Central memory CD8-positive, alpha-beta T cell (primary cell): ENCODE results near the gene GPR18.
"Not testable (repeated sequence)": the region's sequence is repeated elsewhere in the genome, so short reads cannot be mapped to it uniquely, and the experiment has no call there.

Experiments
- ATAC-seq: fragments of 150-1000 bp; cut with Tn5 transposase; replicated peaks from 2 replicates; pipeline ENCODE4 v1.10.0; 2022; ENCODE audit warnings: mild to moderate bottlenecking, moderate FRiP score, moderate number of reproducible peaks; ENCODE audit not compliant: poor library complexity, severe bottlenecking; ENCODE audit errors: extremely low read depth
- DNase-seq, 2 donors: peaks; one replicate each; pipeline ENCODE4 v3.0.0; 2021; ENCODE audit warnings: low spot score in 2 of 2
- H3K27ac Mint-ChIP-seq: one replicate; pipeline ENCODE4 v1.8.0; 2022; ENCODE audit warnings: low read depth, mild to moderate bottlenecking, moderate library complexity, mixed read lengths
- H3K27me3 Mint-ChIP-seq: one replicate; pipeline ENCODE4 v1.8.0; 2022; ENCODE audit warnings: mixed read lengths
- H3K36me3 Mint-ChIP-seq: one replicate; pipeline ENCODE4 v1.8.0; 2022; ENCODE audit warnings: mild to moderate bottlenecking, moderate library complexity, mixed read lengths; ENCODE audit not compliant: insufficient read depth
- H3K4me1 Mint-ChIP-seq: one replicate; pipeline ENCODE4 v1.8.0; 2022; ENCODE audit warnings: mixed read lengths
- H3K4me3 Mint-ChIP-seq: one replicate; pipeline ENCODE4 v1.8.0; 2022; ENCODE audit warnings: mild to moderate bottlenecking, moderate library complexity, mixed read lengths
- H3K9me3 Mint-ChIP-seq: one replicate; pipeline ENCODE4 v1.8.0; 2022; ENCODE audit warnings: mixed read lengths

The GPR18 gene

GRCh38 chr13:99220199-99220935 is 37.8 kb downstream of the GPR18 start:
- Mint-ChIP-seq H3K27ac (no peak overlapping the region), H3K4me3 (peak overlapping the region; percentile 44), H3K9me3 (no peaks in the 10 kb centered on the region), H3K4me1 (peaks cover 86% of the 10 kb centered on the region), H3K36me3 (peaks cover 11% of the 10 kb centered on the region), H3K27me3 (no peaks in the 10 kb centered on the region)
- ATAC-seq (peak; percentile 17), DNase-seq (no peak)

- ATAC-seq (peak; percentile 88), DNase-seq (peak in 1 of 2 donors; percentile 73)
- Mint-ChIP-seq H3K36me3 (peaks cover 15% of the 10 kb centered on the region), H3K27ac (peak overlapping the region; percentile 92), H3K27me3 (no peaks in the 10 kb centered on the region), H3K9me3 (no peaks in the 10 kb centered on the region), H3K4me3 (peak overlapping the region; percentile 72), H3K4me1 (peaks cover 86% of the 10 kb centered on the region)
Measured at GRCh38 chr13:99218969-99219368, 39.2 kb downstream of the GPR18 start.

- peaks cover 16% of the 10 kb centered on the region for H3K36me3 Mint-ChIP-seq
- H3K27me3 Mint-ChIP-seq = no peaks in the 10 kb centered on the region
- H3K27ac Mint-ChIP-seq = peak overlapping the region; percentile 92
- ATAC-seq (no peak), DNase-seq (no peak)
- H3K4me1 Mint-ChIP-seq = peaks cover 83% of the 10 kb centered on the region
- no peaks in the 10 kb centered on the region for H3K9me3 Mint-ChIP-seq
- H3K4me3 Mint-ChIP-seq = peak overlapping the region; percentile 72
Measured at GRCh38 chr13:99218545-99218944, 39.6 kb downstream of the GPR18 start.

GRCh38 chr13:99218126-99218525 is 40.1 kb downstream of the GPR18 start:
- no peak for DNase-seq
- no peak for ATAC-seq
- Mint-ChIP-seq H3K36me3 (peaks cover 18% of the 10 kb centered on the region), H3K9me3 (no peaks in the 10 kb centered on the region), H3K27me3 (no peaks in the 10 kb centered on the region), H3K4me3 (peak overlapping the region; percentile 72), H3K4me1 (peaks cover 79% of the 10 kb centered on the region), H3K27ac (peak overlapping the region; percentile 92)

- no peak for DNase-seq
Measured at GRCh38 chr13:99217461-99218110, 40.6 kb downstream of the GPR18 start.

GRCh38 chr13:99215184-99215830 is 42.9 kb downstream of the GPR18 start:
- DNase-seq = peak; percentile 35 to 63
- peak overlapping the region; percentile 84 for H3K4me3 Mint-ChIP-seq
- H3K36me3 Mint-ChIP-seq = peaks cover 21% of the 10 kb centered on the region
- peaks cover 64% of the 10 kb centered on the region for H3K4me1 Mint-ChIP-seq
- ATAC-seq = peak; percentile 72
- no peaks in the 10 kb centered on the region for H3K27me3 Mint-ChIP-seq
- H3K27ac Mint-ChIP-seq = peak overlapping the region; percentile 89
- no peaks in the 10 kb centered on the region for H3K9me3 Mint-ChIP-seq

More at GRCh38 chr13:99217461-99218110, 40.6 kb downstream of the GPR18 start:
- H3K36me3 Mint-ChIP-seq = peaks cover 18% of the 10 kb centered on the region
- H3K9me3 Mint-ChIP-seq = no peaks in the 10 kb centered on the region
- H3K4me3 Mint-ChIP-seq = peak overlapping the region; percentile 72
- H3K27me3 Mint-ChIP-seq = no peaks in the 10 kb centered on the region
- H3K4me1 Mint-ChIP-seq = peaks cover 74% of the 10 kb centered on the region
- no peak for ATAC-seq
- peak overlapping the region; percentile 92 for H3K27ac Mint-ChIP-seq

GRCh38 chr13:99214731-99215130 is 43.4 kb downstream of the GPR18 start:
- Mint-ChIP-seq H3K4me3 (peak overlapping the region; percentile 84), H3K27ac (peak overlapping the region; percentile 89), H3K36me3 (peaks cover 21% of the 10 kb centered on the region), H3K27me3 (no peaks in the 10 kb centered on the region), H3K9me3 (no peaks in the 10 kb centered on the region), H3K4me1 (peaks cover 63% of the 10 kb centered on the region)
- no peak for ATAC-seq
- DNase-seq = no peak

- peaks cover 20% of the 10 kb centered on the region for H3K36me3 Mint-ChIP-seq
- ATAC-seq = no peak
- H3K27ac Mint-ChIP-seq = peak overlapping the region; percentile 89
- H3K9me3 Mint-ChIP-seq = no peaks in the 10 kb centered on the region
- no peak for DNase-seq
- H3K4me3 Mint-ChIP-seq = peak overlapping the region; percentile 84
- H3K27me3 Mint-ChIP-seq = no peaks in the 10 kb centered on the region
- peaks cover 63% of the 10 kb centered on the region for H3K4me1 Mint-ChIP-seq
Measured at GRCh38 chr13:99214232-99214631, 43.9 kb downstream of the GPR18 start.

GRCh38 chr13:99211421-99212035 is 46.7 kb downstream of the GPR18 start:
- H3K27me3 Mint-ChIP-seq = no peaks in the 10 kb centered on the region
- peaks cover 19% of the 10 kb centered on the region for H3K36me3 Mint-ChIP-seq
- no peaks in the 10 kb centered on the region for H3K9me3 Mint-ChIP-seq
- peak overlapping the region; percentile 11 for H3K27ac Mint-ChIP-seq
- ATAC-seq = no peak
- no peak for DNase-seq
- H3K4me3 Mint-ChIP-seq = no peak overlapping the region
- H3K4me1 Mint-ChIP-seq = peaks cover 56% of the 10 kb centered on the region

GRCh38 chr13:99210627-99211026 is 47.6 kb downstream of the GPR18 start:
- H3K27me3 Mint-ChIP-seq, H3K4me3 Mint-ChIP-seq, H3K27ac Mint-ChIP-seq, DNase-seq, H3K9me3 Mint-ChIP-seq, ATAC-seq: not testable (repeated sequence)
- H3K4me1 Mint-ChIP-seq = peaks cover 64% of the 10 kb centered on the region
- H3K36me3 Mint-ChIP-seq = peaks cover 21% of the 10 kb centered on the region

GRCh38 chr13:99208845-99209527 is 49.2 kb downstream of the GPR18 start:
- no peaks in the 10 kb centered on the region for H3K9me3 Mint-ChIP-seq
- no peak overlapping the region for H3K4me3 Mint-ChIP-seq
- H3K27ac Mint-ChIP-seq = peak overlapping the region; percentile 42
- no peaks in the 10 kb centered on the region for H3K27me3 Mint-ChIP-seq
- peaks cover 64% of the 10 kb centered on the region for H3K4me1 Mint-ChIP-seq
- DNase-seq (no peak), ATAC-seq (no peak)
- H3K36me3 Mint-ChIP-seq = peaks cover 22% of the 10 kb centered on the region

GRCh38 chr13:99208185-99208584 is 50.0 kb downstream of the GPR18 start:
- H3K4me1 Mint-ChIP-seq = peaks cover 70% of the 10 kb centered on the region
- DNase-seq (no peak), ATAC-seq (no peak)
- H3K27ac Mint-ChIP-seq = no peak overlapping the region
- H3K9me3 Mint-ChIP-seq = no peaks in the 10 kb centered on the region
- H3K36me3 Mint-ChIP-seq = peaks cover 23% of the 10 kb centered on the region
- H3K27me3 Mint-ChIP-seq = no peaks in the 10 kb centered on the region
- H3K4me3 Mint-ChIP-seq = no peak overlapping the region
